GM18505 (cell line): ENCODE results near the gene NFIC.

Source experiments
- ATAC-seq: cut with Tn5 transposase; IDR thresholded peaks from one replicate; pipeline ENCODE4 v1.9.1; 2021; ENCODE audit not compliant: unreplicated experiment
- POLR2A ChIP-seq: IDR thresholded peaks from 4 replicates; pipeline ENCODE4 v1.6.1; 2011; ENCODE audit warnings: borderline replicate concordance; ENCODE audit not compliant: insufficient read depth, insufficient read length; ENCODE audit errors: extremely low read depth

NFIC gene

GRCh38 chr19:3508771-3509535 is 142.6 kb downstream of the NFIC start:
- TF ChIP-seq POLR2A: no peak
- ATAC-seq: no peak

GRCh38 chr19:3509566-3509989 is 143.2 kb downstream of the NFIC start:
- no peak for TF ChIP-seq POLR2A
- ATAC-seq: no peak

- TF ChIP-seq POLR2A: no peak
- ATAC-seq: no peak
Measured at GRCh38 chr19:3510727-3511126, 144.3 kb downstream of the NFIC start.

GRCh38 chr19:3511506-3512251 is 145.3 kb downstream of the NFIC start:
- no peak for ATAC-seq
- TF ChIP-seq POLR2A: no peak

GRCh38 chr19:3512562-3513228 is 146.3 kb downstream of the NFIC start:
- TF ChIP-seq POLR2A: no peak
- ATAC-seq: no peak

GRCh38 chr19:3513229-3514140 is 147.1 kb downstream of the NFIC start:
- no peak for TF ChIP-seq POLR2A
- no peak for ATAC-seq

- no peak for TF ChIP-seq POLR2A
- no peak for ATAC-seq
Measured at GRCh38 chr19:3514930-3515329, 148.5 kb downstream of the NFIC start.

GRCh38 chr19:3515891-3516422 is 149.6 kb downstream of the NFIC start:
- ATAC-seq: no peak
- TF ChIP-seq POLR2A: no peak

- TF ChIP-seq POLR2A: no peak
- no peak for ATAC-seq
Measured at GRCh38 chr19:3516675-3517207, 150.4 kb downstream of the NFIC start.

GRCh38 chr19:3517638-3518037 is 151.3 kb downstream of the NFIC start:
- TF ChIP-seq POLR2A: no peak
- ATAC-seq: no peak

GRCh38 chr19:3518255-3518654 is 151.9 kb downstream of the NFIC start:
- TF ChIP-seq POLR2A: no peak

GRCh38 chr19:3518659-3519058 is 152.3 kb downstream of the NFIC start:
- no peak for TF ChIP-seq POLR2A
- ATAC-seq: no peak

More at GRCh38 chr19:3518255-3518654, 151.9 kb downstream of the NFIC start:
- no peak for ATAC-seq
